Coronary artery (tissue), 2 donors: ENCODE results near the gene AGPAT3.

Experiments
- DNase-seq: peaks from one replicate; pipeline ENCODE4 v3.0.0-alpha.2; 2017; ENCODE audit warnings: low spot score
- H3K27ac ChIP-seq, 2 donors: fragments of 200-600 bp; sonication (generic); one replicate each; pipeline ENCODE4 v1.5.1; 2016 to 2019
- H3K4me3 ChIP-seq: fragments of 200-600 bp; sonication (generic); 2 replicates; pipeline ENCODE4 v1.5.1; 2016; ENCODE audit warnings: mild to moderate bottlenecking, moderate library complexity
- TF ChIP-seq, protein P1 (sequence below): fragments of 200-600 bp; sonication (generic); IDR thresholded peaks from one replicate; pipeline ENCODE4 v1.5.1; 2019; ENCODE audit warnings: antibody characterized with exemption

The AGPAT3 gene

DNA sequence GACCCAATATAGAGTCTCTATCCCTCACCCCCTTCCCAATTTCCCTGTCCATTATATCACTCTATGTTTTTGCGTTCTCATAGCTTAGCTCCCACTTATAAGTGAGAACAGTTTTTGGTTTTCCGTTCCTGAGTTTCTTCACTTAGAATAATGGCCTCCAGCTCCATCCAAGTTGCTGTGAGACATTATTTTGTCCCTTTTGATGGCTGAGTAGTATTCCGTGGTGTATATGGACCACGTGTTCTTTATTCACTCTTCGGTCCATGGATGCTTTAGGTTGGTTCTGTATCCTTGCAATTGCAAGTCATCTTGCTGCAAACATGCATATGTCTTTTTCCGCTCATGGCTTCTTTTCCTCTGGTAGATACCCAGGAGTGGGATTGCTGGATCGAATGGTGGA, 54.3 kb downstream of the AGPAT3 start:
- H3K4me3 ChIP-seq, result no peak overlapping the region
- no peak for DNase-seq
- TF ChIP-seq, protein P1, sequence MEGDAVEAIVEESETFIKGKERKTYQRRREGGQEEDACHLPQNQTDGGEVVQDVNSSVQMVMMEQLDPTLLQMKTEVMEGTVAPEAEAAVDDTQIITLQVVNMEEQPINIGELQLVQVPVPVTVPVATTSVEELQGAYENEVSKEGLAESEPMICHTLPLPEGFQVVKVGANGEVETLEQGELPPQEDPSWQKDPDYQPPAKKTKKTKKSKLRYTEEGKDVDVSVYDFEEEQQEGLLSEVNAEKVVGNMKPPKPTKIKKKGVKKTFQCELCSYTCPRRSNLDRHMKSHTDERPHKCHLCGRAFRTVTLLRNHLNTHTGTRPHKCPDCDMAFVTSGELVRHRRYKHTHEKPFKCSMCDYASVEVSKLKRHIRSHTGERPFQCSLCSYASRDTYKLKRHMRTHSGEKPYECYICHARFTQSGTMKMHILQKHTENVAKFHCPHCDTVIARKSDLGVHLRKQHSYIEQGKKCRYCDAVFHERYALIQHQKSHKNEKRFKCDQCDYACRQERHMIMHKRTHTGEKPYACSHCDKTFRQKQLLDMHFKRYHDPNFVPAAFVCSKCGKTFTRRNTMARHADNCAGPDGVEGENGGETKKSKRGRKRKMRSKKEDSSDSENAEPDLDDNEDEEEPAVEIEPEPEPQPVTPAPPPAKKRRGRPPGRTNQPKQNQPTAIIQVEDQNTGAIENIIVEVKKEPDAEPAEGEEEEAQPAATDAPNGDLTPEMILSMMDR, result no peak
- no peak overlapping the region for H3K27ac ChIP-seq

DNA sequence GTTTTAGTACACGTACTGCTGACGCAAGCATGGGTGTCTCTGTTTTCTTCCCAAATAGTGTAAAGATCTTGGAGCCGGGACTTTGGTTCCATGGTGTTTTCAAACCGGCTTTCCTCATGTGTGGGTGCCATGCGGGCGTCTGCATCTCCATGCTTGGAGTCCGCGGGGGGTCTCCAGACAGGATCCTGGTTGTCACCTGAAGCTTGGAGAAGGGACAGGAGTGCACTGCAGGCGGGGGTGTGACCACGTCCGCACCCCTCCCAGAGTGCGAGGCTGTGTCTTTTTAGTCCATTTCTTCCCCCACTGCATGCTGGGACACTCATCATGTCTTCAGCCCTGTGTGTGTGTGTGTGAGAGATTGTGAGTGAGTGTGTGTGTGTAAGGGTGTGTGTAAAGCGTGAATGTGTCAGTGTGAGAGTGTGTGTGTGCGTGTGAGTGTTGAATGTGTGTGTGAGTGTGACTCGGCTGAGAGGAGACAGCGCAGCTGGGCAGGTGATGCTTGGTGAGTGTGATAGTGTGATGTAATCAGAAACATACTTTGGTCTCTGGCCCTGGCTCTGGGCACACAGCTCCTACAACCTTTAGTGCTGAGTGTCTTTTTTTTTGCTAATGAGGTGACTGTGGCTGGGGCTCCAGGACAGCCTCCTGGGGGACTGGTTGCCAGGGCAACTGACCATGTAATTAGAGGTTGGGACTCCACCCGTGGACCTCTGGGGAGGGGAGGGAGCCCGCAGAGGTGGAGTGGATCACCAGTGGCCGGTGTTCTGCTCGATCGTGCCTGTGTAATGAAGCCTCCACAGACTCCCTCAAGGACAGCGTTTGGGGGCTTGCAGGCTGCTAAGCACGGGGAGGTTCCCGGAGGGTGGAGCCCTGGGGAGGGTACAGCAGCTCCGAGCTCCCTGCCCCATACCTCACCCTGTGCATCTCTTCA, 55.1 kb downstream of the AGPAT3 start:
- TF ChIP-seq, protein P1, result no peak
- DNase-seq, result no peak
- Histone ChIP-seq H3K4me3 (no peak overlapping the region), H3K27ac (no peak overlapping the region)

DNA sequence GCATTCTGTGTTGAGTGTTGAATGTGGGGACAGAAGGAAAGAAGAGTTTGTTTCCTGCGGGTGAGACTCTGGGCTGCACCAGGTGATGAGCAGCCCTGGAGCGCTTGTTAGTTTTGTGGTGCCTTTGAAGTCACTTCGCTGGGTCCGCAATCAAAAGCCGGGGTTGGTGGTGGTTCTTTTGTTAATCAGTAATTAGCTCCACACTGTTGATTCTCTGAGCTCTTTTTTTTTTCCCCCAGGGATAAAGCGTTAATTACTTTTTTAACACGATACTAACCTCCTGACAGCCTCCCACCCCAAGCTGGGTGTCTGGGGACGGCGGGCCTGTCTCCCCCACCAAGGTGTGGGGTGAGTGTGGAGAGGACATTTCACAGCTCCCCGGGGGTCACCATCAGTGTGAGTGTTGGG, 56.6 kb downstream of the AGPAT3 start:
- DNase-seq, result no peak
- TF ChIP-seq, protein P1, result no peak
- no peak overlapping the region for H3K4me3 ChIP-seq
- no peak overlapping the region for H3K27ac ChIP-seq

DNA sequence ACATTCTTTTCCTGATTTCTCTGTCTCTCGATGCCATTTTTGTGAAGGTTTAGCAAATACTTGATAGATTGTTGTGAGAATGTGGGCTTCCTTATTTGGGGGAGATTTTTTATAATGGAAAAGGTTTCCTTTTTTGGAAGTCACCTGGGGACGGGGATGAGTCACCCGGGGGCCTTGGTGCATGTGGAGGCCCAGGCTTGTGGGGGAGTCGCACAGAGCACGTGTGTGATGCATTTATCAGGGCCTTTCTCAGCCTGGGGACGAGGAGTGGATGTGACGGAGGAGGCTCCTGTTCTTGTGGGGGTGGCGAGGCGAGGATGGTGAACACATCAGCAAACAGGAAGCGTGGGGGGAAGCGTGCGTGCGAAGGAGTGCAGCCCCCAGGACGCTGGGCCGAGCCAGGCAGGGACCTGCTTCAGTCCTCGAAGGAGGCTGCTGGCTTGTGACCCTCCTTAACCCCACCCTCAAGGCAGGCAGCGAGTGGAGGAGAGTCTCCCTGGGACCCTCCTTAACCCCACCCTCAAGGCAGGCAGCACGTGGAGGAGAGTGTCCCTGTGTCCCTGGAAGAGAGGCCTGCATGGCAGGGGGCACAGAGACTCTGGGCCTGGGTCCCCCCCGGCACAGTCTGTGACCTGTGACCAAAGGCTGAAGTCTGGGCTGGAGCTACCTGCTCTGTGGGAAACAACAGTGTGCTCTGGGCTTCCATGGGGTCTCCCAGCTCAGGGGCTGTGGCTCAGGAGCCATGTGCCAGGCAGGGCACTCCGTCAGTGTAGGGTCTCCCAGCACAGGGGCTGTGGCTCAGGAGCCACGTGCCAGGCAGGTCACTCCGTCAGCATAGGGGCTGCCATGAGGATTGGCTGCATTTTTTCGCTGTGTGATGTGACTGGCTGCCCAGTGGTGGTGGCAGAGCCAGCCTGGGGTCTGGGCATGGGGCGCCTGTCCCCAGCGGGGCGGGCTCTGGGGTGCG, 57.2 kb downstream of the AGPAT3 start:
- Histone ChIP-seq H3K4me3 (no peak overlapping the region), H3K27ac (no peak overlapping the region)
- TF ChIP-seq, protein P1, result no peak
- DNase-seq, result no peak

DNA sequence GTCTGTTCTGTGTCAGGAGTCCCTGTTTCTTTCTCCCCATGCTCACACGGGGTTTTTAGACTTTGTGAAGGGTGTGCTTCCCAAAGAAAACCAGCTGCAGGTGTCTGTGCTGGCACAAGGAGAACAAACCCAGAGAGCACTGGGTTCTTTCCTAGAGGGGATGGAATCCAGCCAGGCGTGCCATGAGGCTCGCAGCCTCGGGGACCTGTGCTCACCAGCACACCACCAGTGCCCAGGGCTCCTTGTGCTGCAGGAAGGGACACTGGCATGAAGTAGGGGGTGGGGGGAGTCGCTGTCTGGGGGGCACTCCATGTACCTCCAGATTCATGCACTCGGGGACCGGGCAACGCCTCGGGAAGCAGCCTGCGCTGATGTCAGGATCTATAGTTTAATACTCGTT, 57.9 kb downstream of the AGPAT3 start:
- DNase-seq, result peak; percentile 46

DNA sequence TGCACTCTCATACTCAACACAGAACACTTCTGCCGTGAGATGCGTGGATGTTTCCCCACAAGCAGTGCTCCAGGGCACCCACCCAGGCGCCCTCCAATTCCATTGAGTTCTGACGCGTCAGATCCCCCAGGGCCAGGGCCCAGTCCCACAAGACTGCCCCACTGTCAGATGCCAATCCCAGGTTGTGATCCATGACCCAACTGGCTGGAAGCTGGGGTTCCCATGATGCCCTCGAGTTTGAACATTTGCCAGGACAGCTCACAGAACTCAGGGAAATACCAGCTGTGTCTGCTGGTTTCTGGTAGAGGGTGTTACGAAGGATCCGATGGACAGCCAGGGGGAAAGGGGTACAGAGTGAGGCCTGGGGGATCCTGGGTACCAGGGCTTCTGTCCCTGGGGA, 58.4 kb downstream of the AGPAT3 start:
- TF ChIP-seq, protein P1, result no peak

More for the DNA sequence above, 57.9 kb downstream of the AGPAT3 start:
- no peak overlapping the region for H3K27ac ChIP-seq
- TF ChIP-seq, protein P1, result no peak
- no peak overlapping the region for H3K4me3 ChIP-seq

More for the DNA sequence above, 58.4 kb downstream of the AGPAT3 start:
- H3K27ac ChIP-seq, result no peak overlapping the region
- no peak for DNase-seq
- H3K4me3 ChIP-seq, result no peak overlapping the region
